Thyroid gland (tissue), 4 donors: ENCODE data around the gene MAF.

Experiments
- POLR2A ChIP-seq, 2 donors: fragments of 450-650 bp; IDR thresholded peaks; one replicate each; pipeline ENCODE4 v1.6.1; 2017; ENCODE audit warnings: antibody characterized with exemption in 2 of 2, mild to moderate bottlenecking in 2 of 2, moderate library complexity in 1 of 2
- TF ChIP-seq, protein P1 (sequence below), 6 experiments: fragments of 200-600 bp in 3 of 6; fragments of 450-650 bp in 3 of 6; sonication (generic) in 3 of 6; IDR thresholded peaks; one replicate each; pipeline ENCODE4 v1.5.1; 2016 to 2019; ENCODE audit warnings: antibody characterized with exemption in 6 of 6, mild to moderate bottlenecking in 2 of 6, inconsistent platforms in 1 of 6, moderate library complexity in 1 of 6

DNA sequence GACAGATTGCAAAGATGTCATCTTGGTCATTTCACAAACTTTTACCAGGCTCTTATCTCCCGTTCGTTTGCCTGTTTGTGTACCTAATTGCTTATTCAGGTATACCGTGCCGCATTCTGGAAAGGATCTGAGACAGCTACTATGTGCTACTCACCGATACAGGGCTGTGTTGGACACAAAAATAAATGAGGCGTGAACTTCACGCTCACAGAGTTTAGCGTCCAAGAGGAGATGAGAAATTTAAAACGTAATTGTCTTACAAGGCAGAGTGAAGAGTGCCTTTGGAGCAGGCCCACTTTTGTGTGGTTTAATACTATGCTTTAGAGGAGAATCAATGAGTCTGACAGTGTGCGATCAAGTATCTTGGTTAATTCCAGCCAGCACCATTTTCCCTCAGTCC, 26.7 kb downstream of the MAF start:
- TF ChIP-seq POLR2A (IDR thresholded peaks at IDR 0.05) = no peak
- TF ChIP-seq, protein P1, sequence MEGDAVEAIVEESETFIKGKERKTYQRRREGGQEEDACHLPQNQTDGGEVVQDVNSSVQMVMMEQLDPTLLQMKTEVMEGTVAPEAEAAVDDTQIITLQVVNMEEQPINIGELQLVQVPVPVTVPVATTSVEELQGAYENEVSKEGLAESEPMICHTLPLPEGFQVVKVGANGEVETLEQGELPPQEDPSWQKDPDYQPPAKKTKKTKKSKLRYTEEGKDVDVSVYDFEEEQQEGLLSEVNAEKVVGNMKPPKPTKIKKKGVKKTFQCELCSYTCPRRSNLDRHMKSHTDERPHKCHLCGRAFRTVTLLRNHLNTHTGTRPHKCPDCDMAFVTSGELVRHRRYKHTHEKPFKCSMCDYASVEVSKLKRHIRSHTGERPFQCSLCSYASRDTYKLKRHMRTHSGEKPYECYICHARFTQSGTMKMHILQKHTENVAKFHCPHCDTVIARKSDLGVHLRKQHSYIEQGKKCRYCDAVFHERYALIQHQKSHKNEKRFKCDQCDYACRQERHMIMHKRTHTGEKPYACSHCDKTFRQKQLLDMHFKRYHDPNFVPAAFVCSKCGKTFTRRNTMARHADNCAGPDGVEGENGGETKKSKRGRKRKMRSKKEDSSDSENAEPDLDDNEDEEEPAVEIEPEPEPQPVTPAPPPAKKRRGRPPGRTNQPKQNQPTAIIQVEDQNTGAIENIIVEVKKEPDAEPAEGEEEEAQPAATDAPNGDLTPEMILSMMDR (IDR thresholded peaks at IDR 0.05) = no peak
